Left lobe of liver (tissue), 2 donors: ENCODE data around the gene PSAP. TPM values are rescaled to one million over a fixed set of nuclear protein-coding genes. Genes with fewer than 3 reads are reported as not detected.

Source experiments
- ATAC-seq: fragments of 200-7000 bp; cut with Tn5 transposase; one replicate; pipeline ENCODE4 v1.9.1; 2020; ENCODE audit warnings: mild to moderate bottlenecking, moderate library complexity
- DNase-seq: peaks from one replicate; pipeline ENCODE4 v3.0.0-alpha.2; 2020; ENCODE audit warnings: low spot score
- total RNA-seq: library from RNA; stranded (reverse); gene quantifications from one replicate; pipeline ENCODE4 v1.2.1, GENCODE V29; 2021
- donor health status: DM: no; HTN: no; CAD: no; lungs with moderate emphysema.
- donor health status: DM: no; HTN: yes; CAD: no.

PSAP gene
- total RNA-seq, 1 donor from 2014 or later = 525 TPM

DNA sequence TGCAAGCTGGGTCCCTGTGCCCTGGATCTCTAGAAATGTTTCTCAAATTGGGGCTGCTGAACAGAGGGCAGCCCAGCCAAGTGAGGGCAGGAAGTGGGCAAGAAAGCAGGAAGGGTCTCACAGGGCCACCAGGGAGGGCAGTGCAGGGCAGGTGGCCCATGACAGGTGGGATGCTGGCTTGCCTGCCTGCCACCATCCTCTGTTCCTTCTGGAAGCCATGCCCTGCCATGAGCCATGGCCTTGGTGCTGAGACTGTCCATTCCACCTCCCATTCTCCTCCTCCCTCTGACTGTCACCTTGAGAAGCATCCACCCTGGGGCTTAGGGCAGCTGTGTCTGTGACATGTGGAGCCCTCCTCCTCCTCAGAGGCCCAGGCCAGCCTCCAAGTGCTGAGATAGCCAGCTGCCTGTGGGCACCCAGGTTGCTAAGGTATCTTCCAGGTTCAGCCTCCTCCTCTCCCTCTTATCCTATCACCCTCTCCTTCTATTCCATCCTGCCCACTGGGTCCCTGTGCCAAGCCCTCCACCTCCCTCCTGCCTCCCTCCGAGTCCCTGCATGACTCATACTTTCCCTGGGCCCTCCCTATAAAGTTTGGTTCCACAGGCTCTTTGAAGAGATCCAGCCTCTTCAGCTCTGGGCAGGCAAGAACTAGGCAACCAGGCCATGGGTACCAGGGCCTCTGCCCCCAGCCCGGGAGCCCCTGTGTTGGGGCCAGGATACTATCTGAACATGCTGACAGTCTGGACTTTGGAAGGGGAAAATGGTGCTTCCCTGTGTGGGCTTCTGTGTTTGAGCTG is 79.0 kb downstream of the PSAP start:
- DNase-seq = no peak

GRCh38 chr10:71771204-71771603 is 79.8 kb downstream of the PSAP start:
- ATAC-seq = no peak

More for the DNA sequence above, 79.0 kb downstream of the PSAP start:
- ATAC-seq = no peak

DNA sequence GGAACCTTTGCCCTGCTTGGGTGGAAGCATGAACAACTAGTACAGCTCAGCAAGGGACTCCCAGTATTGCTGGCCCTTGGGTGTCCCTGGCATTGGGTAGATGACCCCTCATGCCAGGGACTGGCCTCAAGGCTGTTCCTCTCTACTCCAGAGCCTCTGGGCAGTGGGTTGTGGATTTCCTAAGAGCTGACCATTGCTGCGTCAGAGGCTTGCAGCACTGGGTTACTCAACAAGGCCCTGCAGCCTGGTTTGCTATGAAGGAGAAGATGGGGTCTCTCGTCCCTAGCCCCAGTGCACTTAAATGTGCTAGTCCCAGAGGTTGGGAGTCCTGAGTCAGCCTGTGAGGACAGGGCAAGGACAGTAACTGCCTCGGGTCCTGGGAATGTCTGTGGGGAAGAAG is 80.3 kb downstream of the PSAP start:
- ATAC-seq (no peak), DNase-seq (no peak)

More at GRCh38 chr10:71771204-71771603, 79.8 kb downstream of the PSAP start:
- DNase-seq = no peak

DNA sequence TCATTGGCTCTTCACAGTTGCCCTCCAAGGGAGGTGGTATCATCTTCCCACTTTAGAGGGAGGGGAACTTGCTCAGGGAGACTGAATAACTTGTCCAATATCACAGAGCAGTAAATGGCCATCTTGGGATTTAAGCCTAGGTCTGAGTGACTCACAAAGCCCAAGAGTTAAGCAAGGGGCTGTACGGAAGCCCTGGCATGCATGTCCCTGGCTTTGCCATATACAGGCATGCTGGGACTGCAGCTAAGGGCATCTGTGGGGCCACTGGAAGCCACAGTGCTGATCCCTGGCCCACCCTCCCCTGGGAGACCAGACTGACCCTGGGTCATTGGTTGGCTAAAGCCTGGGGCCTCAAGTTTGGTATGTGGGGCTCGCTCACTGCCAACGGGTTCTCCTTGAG is 80.8 kb downstream of the PSAP start:
- DNase-seq = no peak
- ATAC-seq = no peak

- ATAC-seq (no peak), DNase-seq (no peak)
Observed at GRCh38 chr10:71769279-71769823, 81.7 kb downstream of the PSAP start.

DNA sequence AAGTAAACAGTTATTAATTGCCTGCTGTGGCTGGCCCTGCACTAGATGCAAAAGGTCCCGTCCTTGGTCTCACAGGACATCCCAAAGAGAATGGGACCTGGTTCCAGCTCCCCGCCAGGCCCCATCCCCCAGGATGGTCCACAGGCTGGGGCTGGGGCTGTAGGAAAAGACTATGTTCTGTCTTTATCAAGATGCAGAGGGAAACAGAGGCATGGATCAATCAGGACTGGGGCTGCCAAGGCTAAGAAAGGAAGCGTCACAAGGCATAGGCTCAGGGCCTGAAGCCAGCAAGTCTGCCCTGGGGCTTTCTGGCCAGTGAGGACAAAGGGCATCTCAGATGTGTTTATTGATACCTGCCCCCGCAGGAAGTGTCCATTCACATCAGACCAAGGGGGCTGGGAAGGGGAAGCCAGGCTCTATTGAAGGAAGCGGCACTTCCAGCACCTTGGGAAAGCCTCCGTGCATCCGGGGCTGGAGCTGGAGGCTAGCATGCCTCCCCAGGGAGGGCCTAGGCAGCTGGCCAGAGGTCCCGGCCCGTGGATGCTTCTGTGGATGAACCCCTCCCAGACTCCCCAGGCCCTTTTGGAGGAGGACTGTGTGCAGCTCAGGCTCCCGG is 83.5 kb downstream of the PSAP start:
- DNase-seq (no peak), ATAC-seq (peak; percentile 33)

- ATAC-seq = peak; percentile 64
- no peak for DNase-seq
Observed at GRCh38 chr10:71766717-71767419, 84.2 kb downstream of the PSAP start.

Other genes starting within 250 kb of the PSAP start
- not detected for gene C10orf105, start 131.5 kb downstream of the PSAP start, total RNA-seq
- 7.0 TPM for gene VSIR, start 77.7 kb downstream of the PSAP start, total RNA-seq
- 1.3 TPM for gene CHST3, start 113.1 kb upstream of the PSAP start, total RNA-seq
- gene SPOCK2, start 237.3 kb upstream of the PSAP start, total RNA-seq = 1.6 TPM